Activated T-cell treated with anti-CD3 and anti-CD28 coated beads for 1 hour (primary cell): ENCODE results near the gene FYN.
A peak's percentile ranks its signal among the peaks of the same experiment; 100 is the strongest.
"Not testable (repeated sequence)": the region's sequence is repeated elsewhere in the genome, so short reads cannot be mapped to it uniquely, and the experiment has no call there.

Source experiments
- DNase-seq: peaks from one replicate; pipeline ENCODE4 v3.0.0-alpha.2; 2020; ENCODE audit warnings: low read depth

FYN gene

DNA sequence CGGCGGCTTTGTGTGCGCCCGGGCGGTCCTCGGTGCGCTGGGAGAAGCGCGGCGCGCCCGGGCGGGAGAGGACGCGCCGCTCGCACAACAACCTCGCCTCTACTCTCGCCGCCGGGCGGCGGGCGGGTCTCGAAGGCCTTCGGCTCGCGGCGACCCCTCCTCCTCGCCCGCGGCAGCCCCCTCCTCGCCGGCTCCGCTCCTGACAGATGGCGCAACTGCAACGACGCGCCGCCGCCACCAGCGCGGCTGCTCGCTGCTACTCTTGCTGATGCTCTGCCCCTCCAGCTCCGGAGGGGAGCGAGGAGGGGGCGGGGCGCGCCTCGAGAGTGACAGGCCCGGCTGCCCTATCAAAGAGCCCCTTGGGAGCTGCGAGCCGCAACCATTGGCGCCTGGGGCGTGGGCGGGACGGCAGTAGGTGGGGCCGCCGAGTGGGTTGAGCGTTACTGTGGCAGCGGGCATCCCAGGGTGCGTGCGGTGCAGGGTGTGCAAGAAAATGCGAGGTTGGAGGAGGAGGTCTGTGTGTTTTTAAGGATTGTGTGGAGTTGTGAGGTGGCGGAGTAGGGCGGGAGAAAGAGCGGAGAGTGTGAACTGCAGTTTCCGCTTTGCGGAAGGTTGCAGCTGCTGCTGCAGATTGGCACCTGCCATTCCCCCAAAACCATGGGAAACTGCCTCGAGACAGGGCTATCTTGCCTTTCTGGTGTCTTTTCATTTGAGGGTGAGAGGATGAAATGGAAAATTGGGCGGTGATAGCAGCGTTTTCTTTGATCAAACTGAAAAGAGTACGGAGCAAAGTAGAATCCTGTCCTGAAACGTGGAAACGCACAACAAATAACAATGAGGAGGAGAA is at the start of gene FYN:
Gene FYN (minus strand): TSS at position 275 of the 847 bp plus-strand sequence. CDS start 153,401 bp downstream, outside the sequence.
- peak; percentile 98 for DNase-seq

DNA sequence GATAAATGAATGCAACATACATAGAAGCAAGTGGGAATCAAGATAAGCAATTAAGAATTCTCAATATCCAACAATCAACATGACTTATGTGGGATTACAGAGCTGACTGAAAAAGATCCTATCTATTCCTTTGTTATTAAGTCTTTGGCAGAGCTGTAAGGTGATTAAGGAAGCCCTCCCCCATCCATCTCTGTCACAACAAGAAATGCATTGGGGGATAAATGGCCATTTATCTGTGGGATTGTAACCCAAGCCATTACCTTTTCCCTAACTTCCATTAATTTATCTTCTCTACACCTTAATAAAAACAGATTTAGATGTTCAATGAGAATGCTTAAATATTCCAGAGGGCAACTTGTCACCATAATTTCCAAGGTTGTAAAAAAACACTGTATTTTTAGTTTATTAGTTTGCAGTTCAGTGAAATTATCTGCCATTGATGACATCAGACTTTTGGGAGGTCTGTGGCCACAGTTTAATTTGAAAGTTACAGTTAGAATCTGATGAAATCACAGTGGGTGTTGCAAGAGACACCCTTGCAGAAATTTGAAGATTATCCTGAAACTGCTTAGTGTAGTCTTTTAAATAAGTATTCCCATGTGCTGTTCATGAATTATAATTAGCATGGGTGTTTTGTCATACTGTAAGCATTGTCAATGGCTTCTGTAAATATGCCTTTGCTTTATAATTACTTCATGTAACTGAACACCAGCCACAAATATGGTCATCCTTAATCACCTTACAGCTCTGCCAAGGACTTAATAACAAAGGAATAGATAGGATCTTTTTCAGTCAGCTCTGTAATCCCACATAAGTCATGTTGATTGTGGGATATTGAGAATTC is 49.4 kb upstream of the FYN start:
- DNase-seq, result no peak

DNA sequence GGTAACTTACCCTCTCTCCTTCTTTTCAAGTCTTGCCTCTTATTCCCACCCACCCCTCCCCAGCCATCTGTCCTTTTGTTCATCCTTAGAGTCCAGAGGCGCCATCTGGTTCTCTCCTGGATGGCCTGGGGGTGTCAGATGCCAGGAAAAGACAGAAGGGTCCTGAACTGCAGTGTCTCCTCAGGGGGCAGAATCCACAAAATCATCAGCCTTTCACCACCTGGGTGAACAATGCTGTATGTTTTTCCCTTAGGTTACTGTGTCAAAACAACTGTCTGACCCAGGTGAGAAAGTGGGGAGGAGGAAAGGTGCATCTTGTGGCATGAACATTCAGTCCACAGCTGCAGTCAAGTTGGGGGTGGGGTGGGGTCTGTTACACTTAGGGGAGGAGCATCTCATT is 47.9 kb upstream of the FYN start:
- DNase-seq, result no peak

DNA sequence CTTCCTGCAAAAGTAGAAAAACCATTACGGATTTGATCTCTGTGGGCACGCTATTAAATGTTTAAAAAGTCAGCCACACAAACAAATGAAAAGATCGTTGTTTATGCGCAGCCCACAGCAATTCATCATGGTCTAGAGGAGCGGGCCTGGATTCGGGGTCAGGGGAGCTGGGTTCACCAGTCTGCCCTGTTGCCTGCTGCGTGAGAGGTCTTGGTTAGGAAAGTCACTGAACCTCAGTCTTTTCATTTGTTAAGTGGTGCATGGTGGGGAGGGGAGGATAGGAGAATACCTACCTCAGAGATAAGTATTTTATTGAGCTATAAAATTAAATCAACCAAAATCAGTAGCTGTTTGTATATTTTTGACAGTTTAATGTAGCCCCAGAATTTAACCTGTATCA is 47.3 kb upstream of the FYN start:
- DNase-seq, result no peak

DNA sequence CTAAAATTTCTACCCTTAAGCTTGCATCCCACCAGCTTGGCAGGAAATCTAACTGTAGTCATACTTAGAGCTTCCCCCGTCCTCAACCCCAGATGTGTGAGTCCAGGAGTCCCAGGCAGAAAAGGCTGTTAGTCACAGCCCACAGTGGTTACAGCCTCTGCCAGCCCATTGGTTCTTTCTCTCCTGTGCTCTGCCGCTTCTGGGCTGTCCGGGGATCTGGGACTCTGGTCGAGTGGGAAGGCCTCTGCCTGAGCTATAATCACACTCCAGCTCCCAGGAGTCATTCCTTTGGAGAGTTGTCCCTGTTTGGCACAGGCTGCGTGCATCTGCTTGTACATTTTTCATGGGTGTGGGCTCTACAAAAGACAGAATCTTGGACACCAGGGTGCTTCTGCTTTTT is 45.6 kb upstream of the FYN start:
- no peak for DNase-seq

DNA sequence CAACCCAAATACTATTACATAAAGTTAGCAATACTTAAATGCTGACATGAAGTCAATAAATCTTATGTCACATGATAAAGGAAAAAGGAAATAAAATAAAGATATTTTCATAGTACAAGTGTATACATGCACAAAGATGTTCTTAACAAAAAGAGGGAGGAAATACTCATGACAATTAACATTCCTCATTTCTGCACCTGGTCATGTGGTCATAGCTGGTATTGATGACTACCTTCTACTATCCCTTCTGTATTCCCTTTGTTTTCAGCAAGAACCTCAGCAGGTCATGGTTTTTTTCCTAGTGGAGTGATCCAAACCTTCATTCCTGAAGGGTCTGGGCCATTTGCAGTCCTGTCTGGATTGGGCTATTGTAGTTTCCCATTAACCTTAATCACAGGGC is 43.5 kb upstream of the FYN start:
- DNase-seq, result no peak

DNA sequence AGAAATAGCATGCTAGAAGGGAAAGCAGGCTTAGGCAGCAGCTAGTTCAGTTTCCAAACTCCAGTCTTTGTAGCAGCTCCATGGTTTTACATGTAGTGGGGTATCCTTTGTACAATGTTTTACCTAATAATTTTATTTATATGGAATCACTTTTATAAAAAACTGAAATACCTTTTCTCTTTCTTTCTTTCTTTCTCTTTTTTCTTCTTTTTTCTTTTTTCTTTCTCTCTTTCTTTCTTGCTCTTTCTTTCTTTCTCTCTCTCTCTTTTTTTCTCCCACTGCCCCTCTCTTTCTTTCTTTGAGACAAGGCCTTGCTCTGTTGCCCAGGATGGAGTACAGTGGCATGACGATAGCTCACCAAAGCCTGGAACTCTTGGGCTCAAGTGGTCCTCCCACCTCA is 41.4 kb upstream of the FYN start:
- DNase-seq, result no peak

DNA sequence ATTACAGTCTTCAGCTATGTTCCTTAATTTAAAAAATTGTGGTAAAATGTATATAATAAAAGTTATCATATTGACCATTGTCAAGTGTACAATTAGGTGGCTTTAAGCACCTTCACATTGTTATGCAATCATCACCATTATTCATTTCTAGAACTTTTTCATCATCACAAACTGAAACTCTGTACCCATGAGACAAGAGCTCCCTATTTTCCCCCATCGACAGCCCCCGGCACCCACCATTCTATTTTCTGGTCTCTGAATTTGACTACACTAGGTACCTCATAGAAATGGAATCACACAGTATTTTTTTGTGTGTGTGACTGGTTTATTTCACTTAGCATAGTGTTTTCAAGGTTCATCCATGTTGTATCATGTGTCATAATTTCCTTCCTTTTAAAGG is 39.7 kb upstream of the FYN start:
- no peak for DNase-seq

DNA sequence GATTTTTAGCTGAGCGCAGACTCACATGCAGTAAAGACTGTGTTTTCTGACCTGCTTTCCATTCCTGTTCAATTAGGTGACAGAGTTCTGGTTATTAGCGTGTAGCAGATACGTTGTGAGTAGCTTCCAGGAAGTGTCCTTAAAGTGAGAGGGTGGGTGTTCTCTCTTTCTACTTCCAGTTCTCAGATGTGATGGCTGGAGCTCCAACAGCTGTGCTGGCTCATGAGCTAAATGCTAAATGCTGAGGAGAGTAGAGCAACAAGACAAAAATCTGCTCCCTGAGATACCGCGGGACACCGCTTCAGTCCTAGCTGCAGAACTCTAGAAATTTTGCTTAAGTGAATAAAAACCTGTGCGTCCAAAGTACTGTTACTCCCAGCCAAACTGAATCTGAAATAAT is 38.2 kb upstream of the FYN start:
- DNase-seq, result no peak

DNA sequence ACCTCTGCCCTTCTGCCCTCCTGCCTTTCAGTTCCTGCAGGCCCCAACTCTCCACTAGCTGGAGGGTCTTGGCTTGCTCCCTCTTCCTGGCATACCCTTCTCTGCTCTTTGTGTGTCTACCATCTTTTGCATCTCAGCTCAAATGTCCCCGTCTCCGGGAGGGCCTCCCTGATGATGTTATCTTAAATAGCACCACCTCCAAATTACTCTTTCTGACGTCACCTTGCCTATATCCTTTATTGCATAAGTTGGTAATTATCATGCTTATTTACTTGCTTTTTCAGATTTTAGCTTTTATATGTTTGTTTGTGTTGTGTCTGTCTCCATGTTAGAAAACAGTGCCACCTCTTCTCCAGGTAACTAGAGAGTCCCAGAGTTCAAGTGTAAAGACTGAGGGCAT is 36.0 kb upstream of the FYN start:
- no peak for DNase-seq

DNA sequence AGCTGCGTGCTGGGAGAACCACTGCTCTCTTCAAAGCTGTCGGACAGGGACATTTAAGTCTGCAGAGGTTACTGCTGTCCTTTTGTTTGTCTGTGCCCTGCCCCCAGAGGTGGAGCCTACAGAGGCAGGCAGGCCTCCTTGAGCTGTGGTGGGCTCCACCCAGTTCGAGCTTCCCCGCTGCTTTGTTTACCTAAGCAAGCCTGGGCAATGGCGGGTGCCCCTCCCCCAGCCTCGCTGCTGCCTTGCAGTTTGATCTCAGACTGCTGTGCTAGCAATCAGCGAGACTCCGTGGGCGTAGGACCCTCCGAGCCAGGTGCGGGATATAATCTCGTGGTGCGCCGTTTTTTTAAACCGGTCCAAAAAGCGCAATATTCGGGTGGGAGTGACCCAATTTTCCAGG is 35.1 kb upstream of the FYN start:
- not testable (repeated sequence) for DNase-seq

DNA sequence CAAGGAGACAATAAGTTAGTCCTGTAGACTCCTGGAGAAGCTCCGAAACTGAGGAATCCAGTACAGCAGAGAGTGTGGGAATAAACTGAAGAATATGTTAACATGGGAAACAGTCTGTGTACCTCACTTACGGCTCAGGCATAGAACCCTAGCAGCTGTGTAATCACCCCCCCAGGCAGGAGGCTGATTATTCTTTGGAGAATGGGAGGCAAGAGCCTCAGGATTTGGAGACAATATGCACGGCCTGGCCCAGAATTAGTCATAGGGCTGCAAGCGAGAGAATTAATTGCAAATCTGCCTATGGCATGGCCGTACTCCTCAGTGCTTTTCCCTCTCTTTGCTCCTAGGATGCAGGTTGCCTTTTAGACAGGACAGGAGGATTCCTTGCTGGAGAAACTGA is 27.5 kb upstream of the FYN start:
- no peak for DNase-seq

DNA sequence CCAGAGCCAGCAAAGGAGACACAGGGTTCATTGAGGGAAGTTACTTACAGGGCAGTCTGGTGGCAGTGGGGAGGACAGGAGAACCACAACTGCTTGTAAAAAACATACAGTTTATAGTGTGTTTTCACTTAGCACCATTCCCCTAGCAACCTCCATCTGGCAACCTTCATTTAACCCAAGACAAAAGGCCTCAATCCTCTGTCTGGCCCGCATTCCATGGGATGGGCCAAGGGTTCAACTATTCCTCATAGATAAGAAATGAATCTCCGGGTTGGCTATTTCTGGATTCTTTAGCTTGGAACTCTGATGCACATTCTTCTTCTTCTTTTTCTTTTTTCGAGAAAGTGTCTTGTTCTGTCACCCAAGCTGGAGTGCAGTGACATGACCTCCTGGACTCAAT is 26.3 kb upstream of the FYN start:
- DNase-seq, result no peak

DNA sequence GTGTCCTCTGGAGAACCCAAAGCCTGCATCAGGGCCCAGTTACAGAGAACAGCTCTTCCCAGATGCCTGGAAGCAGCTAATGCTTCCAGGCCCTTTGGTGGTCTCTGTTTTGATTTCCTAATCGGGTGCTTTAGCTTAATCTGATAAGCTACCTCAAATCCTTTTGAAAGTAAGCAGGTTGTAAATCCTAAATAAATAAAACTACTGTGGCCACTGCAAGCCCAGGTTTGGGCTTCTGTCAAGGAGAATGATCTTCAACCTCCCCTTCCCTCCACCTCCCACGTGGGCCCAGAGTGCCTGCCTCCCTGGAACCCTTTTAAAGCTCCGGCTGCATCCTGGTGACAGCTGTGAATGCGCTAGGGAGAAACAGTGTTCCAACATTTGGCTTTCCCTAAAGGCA is 25.2 kb upstream of the FYN start:
- no peak for DNase-seq

DNA sequence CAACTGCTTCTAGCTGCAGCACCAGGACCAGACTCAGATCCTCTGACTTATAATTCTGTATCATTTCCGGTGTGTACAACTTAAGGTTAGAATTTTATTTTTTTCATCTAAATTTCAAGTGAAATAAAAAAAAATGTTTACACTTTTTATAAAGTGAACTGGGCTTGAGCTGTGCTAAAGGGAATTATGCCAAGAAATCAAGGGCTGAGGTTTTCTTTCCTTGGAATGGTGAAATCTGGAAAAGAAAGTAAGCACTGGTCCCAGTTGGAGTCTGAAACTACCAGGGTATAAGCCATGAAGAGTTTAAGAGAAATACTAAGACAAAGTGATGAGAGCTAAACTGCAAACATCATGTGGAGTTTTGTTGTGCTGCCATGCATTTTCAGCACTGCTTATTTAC is 21.7 kb upstream of the FYN start:
- no peak for DNase-seq

DNA sequence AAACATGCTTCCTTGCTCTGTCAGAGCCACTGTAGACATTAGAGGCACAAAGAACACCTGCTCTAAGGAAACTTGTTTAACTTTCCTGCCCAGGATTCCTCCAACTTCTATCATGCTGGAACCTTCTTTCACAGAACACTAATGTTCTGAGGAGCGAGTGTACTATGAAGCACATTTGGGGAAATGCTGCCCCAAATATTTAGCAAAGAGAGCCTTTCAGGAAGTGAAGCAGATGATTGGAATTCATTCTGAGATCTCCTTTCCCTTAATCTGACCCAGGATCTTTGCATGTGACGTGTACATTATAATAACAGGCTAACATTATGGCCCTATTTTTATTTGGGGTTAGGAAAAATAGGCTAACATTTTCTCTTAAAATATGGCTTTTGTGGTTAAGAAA is 21.0 kb upstream of the FYN start:
- no peak for DNase-seq

DNA sequence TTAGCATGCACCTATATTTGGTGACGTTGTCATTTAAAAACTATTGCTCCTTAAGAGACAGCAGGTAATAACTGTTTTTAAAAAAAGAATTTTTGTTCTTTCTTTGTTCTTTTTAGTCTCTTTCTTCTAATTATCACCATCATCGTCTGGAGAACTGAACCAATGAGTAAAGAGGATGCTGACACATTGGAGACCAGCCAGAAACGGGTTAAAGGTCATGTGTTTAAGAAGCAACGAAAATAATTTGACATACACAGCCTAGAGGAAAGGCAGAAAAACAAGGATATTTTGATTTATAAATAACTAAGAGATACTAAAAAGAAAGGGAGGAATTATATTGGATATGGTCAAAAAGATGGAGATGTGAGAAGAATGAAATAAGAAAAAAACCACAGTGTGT is 19.2 kb upstream of the FYN start:
- DNase-seq, result no peak

DNA sequence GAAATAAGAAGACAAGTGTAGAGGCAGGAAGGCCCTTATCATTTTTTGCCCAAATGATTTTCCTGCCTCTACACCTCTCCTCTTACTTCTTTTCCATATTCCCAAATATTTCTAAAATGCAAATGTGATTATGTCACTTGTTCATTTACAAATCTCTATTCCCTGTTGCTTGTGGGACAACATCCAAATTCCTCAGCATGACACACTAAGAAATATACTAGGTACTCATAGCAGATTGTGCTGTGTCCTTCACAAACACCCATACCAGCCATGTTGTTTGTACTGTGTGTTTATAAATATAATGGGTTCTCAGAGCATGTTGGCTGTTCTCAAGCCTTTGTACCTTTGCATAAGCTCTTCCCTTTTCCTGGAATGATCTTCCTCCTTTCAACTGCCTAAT is 17.7 kb upstream of the FYN start:
- DNase-seq, result no peak

DNA sequence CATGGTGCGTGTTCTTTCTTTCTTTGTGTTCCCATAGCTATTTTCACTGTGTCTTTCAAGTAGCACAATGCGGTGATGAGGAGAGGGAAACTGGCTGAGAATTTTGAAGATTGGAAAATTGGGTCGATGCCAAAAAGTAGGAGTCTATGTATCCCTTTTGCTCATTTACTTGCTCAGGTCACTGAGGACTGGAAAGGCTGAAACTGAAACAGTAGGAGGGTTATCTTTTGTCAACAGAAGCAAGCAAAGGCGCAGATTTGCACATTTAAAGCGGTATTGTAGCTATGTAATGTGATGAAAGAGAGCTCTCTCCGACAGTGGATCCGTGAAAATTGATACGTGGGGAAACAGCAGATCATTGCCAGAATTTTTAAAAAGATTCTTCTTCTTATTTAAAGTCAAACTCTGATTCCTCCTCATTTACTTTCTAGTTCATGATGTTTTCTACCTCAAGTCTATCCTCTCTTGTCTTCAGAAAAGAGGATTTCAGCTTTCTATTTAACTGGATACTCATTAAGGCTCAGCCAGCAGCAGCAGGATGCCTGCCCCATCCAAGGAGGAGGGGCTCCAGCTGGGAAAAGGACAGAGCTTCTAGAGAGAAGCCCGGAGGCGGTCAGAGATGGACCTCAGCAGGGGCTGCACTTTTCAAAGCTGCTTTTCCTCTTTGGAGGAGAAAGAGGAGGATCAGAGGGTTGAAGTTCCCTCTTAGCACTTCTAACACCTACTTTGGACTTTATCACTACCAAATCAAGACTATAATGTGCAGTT is 15.9 kb upstream of the FYN start:
- no peak for DNase-seq

DNA sequence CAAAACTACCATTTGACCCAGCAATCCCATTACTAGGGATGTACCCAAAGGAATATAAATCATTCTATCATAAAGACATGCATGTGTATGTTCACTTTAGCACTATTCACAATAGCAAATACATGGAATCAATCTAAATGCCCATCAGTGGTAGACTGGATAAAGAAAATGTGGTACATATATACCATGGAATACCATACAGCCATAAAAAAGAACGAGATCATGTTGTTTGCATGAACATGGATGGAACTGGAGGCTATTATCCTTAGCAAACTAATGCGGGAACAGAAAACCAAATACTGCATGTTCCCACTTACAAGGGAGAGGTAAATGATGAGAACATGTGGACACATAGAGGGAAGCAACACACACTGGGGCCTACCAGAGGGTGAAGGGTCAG is 13.5 kb upstream of the FYN start:
- not testable (repeated sequence) for DNase-seq

DNA sequence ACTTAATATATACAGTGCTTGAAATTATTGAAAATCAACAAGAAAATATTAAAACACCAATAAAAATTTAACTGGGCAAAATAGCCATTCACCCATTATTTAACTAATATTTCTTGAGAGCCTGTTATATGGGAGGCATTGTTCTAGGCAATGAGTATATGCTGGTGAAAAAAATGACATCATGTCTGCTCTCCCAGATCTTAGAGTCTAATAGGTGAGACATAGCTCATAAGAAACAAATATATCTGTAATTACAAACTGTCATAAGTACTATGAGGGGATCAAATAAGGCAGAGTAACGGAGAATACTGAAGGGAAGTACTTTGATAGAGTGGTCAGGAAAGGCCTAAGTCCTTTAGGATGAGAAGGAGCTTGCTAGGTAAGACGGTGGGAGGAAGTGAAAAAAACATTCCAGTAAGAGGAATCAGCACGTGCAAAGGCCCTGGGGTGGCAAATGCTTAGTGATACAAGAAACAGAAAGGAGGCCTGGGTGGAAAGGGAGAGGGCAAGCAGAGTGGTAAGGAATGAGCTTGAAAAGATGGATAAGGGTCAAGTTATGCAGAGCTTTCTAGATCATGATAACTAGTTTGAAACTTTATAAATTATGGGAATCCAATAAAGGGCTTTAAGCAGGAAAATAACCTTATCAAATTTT is 12.2 kb upstream of the FYN start:
- DNase-seq, result no peak

DNA sequence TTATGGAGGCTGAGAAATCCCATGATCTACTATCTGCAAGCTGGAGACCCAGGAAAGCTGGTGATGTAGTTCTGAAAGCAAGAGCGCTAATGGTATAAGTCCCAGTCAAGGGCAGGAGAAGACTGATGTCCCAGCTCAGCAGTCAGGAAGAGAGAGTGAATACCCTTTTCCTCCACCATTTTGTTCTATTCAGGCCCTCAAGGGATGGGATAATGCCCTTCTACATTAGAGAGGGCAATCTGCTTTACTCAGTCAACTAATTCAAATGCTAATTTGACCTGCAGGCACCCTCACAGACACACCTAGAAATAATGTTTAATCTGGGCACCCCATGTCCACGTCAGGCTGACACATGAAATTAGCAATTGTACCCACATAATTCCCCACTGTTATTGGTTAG is 10.8 kb upstream of the FYN start:
- DNase-seq, result no peak
